OCI-LY7 (cell line): ENCODE results near the gene HIPK3.

Experiments
- CTCF ChIP-seq: fragments of 200-600 bp; sonication (generic); conservative IDR thresholded peaks from 2 replicates; pipeline ENCODE4 v1.5.1; 2014; ENCODE audit warnings: mild to moderate bottlenecking, antibody characterized with exemption, low read length, moderate library complexity, mixed read lengths
- EZH2phosphoT487 ChIP-seq: fragments of 200-600 bp; sonication (generic); IDR thresholded peaks from 2 replicates; pipeline ENCODE4 v1.6.1; 2018; ENCODE audit warnings: low read depth, borderline replicate concordance, mild to moderate bottlenecking, mixed run types, antibody characterized with exemption, low read length, moderate library complexity, mixed read lengths

- TF ChIP-seq CTCF (no peak), EZH2phosphoT487 (no peak)
These were observed 395 bp upstream of the HIPK3 start for GRCh38 chr11:33256813-33257159.
